ENCODE measurements around the gene MICAL3.

DNA sequence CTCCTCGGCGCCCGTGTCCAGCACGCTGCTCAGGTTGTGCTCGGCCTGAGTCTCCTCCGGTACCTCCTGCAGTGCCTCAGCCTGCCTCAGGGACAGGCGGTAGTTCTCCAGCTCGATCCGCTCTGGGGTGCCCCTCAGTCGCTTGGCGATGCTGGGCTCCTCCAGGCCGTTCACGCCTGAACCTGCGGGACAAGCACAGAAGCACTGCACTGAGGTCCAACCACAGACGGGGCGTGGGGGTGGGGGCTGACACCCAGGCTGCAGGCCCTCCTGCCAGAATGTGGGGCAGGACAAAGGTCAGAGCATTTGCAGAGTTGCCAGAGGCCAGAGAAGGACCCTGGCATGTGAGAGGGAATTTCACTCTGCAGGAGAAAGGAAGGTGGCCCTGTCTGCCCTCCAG lies 182.5 kb downstream of the MICAL3 start:
- TF ChIP-seq, protein P1, sequence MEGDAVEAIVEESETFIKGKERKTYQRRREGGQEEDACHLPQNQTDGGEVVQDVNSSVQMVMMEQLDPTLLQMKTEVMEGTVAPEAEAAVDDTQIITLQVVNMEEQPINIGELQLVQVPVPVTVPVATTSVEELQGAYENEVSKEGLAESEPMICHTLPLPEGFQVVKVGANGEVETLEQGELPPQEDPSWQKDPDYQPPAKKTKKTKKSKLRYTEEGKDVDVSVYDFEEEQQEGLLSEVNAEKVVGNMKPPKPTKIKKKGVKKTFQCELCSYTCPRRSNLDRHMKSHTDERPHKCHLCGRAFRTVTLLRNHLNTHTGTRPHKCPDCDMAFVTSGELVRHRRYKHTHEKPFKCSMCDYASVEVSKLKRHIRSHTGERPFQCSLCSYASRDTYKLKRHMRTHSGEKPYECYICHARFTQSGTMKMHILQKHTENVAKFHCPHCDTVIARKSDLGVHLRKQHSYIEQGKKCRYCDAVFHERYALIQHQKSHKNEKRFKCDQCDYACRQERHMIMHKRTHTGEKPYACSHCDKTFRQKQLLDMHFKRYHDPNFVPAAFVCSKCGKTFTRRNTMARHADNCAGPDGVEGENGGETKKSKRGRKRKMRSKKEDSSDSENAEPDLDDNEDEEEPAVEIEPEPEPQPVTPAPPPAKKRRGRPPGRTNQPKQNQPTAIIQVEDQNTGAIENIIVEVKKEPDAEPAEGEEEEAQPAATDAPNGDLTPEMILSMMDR (IDR thresholded peaks at IDR 0.05): no peak
- no peak for TF ChIP-seq ZFX (IDR thresholded peaks at IDR 0.05; ENCODE audit: borderline replicate concordance)
